GM21390 (cell line): ENCODE results near the gene HNRNPA1L2.
"Not testable (repeated sequence)": the region's sequence is repeated elsewhere in the genome, so short reads cannot be mapped to it uniquely, and the experiment has no call there.

Experiments
- ATAC-seq: cut with Tn5 transposase; IDR thresholded peaks from one replicate; pipeline ENCODE4 v1.9.1; 2021; ENCODE audit not compliant: unreplicated experiment

HNRNPA1L2 gene

GRCh38 chr13:52642131-52642530, at the start of gene HNRNPA1L2:
TSS of gene HNRNPA1L2 (plus strand) at chr13:52642431. CDS start at chr13:52642493, 62 bp downstream.
- no peak for ATAC-seq

GRCh38 chr13:52593175-52593574, 49.1 kb upstream of the HNRNPA1L2 start:
- ATAC-seq, result not testable (repeated sequence)

- ATAC-seq, result peak; percentile 67
Observed at GRCh38 chr13:52593812-52594211, 48.4 kb upstream of the HNRNPA1L2 start.

- not testable (repeated sequence) for ATAC-seq
Observed at GRCh38 chr13:52594295-52594694, 47.9 kb upstream of the HNRNPA1L2 start.

- ATAC-seq, result no peak
Observed at GRCh38 chr13:52597676-52598075, 44.6 kb upstream of the HNRNPA1L2 start.

- ATAC-seq, result peak; percentile 9
Observed at GRCh38 chr13:52599037-52599847, 43.0 kb upstream of the HNRNPA1L2 start.

GRCh38 chr13:52599848-52600603, 42.2 kb upstream of the HNRNPA1L2 start:
- peak; percentile 79 for ATAC-seq

- ATAC-seq, result no peak
Observed at GRCh38 chr13:52600666-52601065, 41.6 kb upstream of the HNRNPA1L2 start.

GRCh38 chr13:52603316-52603715, 38.9 kb upstream of the HNRNPA1L2 start:
- ATAC-seq, result not testable (repeated sequence)

- ATAC-seq, result not testable (repeated sequence)
Observed at GRCh38 chr13:52606126-52606525, 36.1 kb upstream of the HNRNPA1L2 start.

GRCh38 chr13:52606795-52607194, 35.4 kb upstream of the HNRNPA1L2 start:
- ATAC-seq, result not testable (repeated sequence)

GRCh38 chr13:52608184-52608583, 34.0 kb upstream of the HNRNPA1L2 start:
- not testable (repeated sequence) for ATAC-seq

GRCh38 chr13:52609013-52609606, 33.1 kb upstream of the HNRNPA1L2 start:
- ATAC-seq, result peak; percentile 73

- ATAC-seq, result not testable (repeated sequence)
Observed at GRCh38 chr13:52610158-52610557, 32.1 kb upstream of the HNRNPA1L2 start.

GRCh38 chr13:52615134-52615801, 27.0 kb upstream of the HNRNPA1L2 start:
- ATAC-seq, result no peak

GRCh38 chr13:52615812-52616211, 26.4 kb upstream of the HNRNPA1L2 start:
- ATAC-seq, result no peak

- peak; percentile 93 for ATAC-seq
Observed at GRCh38 chr13:52617070-52618060, 24.9 kb upstream of the HNRNPA1L2 start.

- ATAC-seq, result peak; percentile 67
Observed at GRCh38 chr13:52631083-52631690, 11.0 kb upstream of the HNRNPA1L2 start.

GRCh38 chr13:52638666-52639328, 3.4 kb upstream of the HNRNPA1L2 start:
- ATAC-seq, result no peak
